ENCODE results near the gene CATSPERD.

CATSPERD gene

DNA sequence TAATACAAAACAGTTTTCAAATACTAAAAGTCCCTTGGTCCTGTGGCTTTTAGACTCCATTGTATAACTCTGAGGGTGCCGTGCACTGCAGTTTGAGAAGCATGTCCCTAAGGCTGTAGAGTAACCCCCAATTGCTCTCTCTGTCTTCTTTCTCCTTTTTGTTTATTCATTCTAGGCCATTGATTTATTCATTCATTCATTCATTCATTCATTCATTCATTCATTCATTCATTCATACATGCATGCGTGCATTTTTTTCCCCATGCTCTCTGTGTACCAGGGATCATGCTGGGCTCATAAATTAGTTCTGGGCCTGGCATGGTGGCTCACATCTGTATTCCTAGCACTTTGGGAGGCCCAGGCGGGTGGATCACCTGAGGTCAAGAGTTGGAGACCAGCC is 44.8 kb downstream of the CATSPERD start:
- TF ChIP-seq, protein P1, sequence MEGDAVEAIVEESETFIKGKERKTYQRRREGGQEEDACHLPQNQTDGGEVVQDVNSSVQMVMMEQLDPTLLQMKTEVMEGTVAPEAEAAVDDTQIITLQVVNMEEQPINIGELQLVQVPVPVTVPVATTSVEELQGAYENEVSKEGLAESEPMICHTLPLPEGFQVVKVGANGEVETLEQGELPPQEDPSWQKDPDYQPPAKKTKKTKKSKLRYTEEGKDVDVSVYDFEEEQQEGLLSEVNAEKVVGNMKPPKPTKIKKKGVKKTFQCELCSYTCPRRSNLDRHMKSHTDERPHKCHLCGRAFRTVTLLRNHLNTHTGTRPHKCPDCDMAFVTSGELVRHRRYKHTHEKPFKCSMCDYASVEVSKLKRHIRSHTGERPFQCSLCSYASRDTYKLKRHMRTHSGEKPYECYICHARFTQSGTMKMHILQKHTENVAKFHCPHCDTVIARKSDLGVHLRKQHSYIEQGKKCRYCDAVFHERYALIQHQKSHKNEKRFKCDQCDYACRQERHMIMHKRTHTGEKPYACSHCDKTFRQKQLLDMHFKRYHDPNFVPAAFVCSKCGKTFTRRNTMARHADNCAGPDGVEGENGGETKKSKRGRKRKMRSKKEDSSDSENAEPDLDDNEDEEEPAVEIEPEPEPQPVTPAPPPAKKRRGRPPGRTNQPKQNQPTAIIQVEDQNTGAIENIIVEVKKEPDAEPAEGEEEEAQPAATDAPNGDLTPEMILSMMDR (IDR thresholded peaks at IDR 0.05; ENCODE audit: unreplicated experiment in 3 of 3) = no peak
- H3K36me3 Mint-ChIP-seq (ENCODE audit: low read depth) = no peaks in the 10 kb centered on the region
- H3K27me3 Mint-ChIP-seq (ENCODE audit: low read depth) = peaks cover 12% of the 10 kb centered on the region
- no peak overlapping the region for H3K27ac Mint-ChIP-seq
- H3K4me3 Mint-ChIP-seq = no peak overlapping the region
- no peaks in the 10 kb centered on the region for H3K4me1 Mint-ChIP-seq
- no peaks in the 10 kb centered on the region for H3K9me3 Mint-ChIP-seq

DNA sequence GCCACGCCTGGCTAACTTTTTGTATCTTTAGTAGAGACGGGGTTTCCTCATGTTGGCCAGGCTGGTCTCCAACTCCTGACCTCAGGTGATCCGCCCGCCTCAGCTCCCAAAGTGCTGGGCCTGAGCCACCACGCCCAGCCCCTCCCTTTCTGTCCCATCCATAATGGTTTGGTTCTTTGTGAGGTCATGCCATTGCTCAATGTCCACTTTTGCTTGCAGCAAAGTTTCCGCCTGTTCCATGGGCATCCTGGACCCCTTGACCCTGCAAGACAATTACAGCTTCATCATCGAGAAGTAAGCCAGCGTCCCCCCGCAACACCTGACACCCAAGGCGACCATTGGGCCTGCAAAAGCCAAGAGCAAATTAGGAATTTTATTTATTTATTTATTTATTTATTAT is 47.5 kb downstream of the CATSPERD start:
- no peak overlapping the region for H3K4me3 Mint-ChIP-seq
- H3K9me3 Mint-ChIP-seq = no peaks in the 10 kb centered on the region
- no peak overlapping the region for H3K27ac Mint-ChIP-seq
- H3K4me1 Mint-ChIP-seq = no peaks in the 10 kb centered on the region
- H3K27me3 Mint-ChIP-seq (ENCODE audit: low read depth) = peaks cover 6% of the 10 kb centered on the region
- TF ChIP-seq, protein P1 (IDR thresholded peaks at IDR 0.05; ENCODE audit: unreplicated experiment in 3 of 3) = no peak
- H3K36me3 Mint-ChIP-seq (ENCODE audit: low read depth) = no peaks in the 10 kb centered on the region

DNA sequence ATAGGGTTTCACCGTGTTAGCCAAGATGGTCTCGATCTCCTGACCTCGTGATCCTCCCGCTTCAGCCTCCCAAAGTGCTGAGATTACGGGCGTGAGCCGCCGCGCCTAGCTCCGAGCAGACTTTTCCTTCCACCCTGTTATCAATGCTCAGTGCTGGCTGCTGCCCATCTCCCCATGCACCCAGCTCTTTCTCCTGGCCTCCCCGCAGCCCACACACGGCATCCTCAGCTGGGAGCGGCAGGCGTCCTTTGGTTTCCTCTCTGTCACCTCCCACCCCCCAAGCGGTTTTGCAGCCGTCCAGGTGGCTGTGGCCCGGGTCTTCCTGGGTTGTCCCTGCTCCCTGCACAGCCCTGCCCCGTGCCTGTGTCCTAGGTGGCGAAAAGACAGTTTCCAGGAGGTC is 52.0 kb downstream of the CATSPERD start:
- H3K4me1 Mint-ChIP-seq = no peaks in the 10 kb centered on the region

DNA sequence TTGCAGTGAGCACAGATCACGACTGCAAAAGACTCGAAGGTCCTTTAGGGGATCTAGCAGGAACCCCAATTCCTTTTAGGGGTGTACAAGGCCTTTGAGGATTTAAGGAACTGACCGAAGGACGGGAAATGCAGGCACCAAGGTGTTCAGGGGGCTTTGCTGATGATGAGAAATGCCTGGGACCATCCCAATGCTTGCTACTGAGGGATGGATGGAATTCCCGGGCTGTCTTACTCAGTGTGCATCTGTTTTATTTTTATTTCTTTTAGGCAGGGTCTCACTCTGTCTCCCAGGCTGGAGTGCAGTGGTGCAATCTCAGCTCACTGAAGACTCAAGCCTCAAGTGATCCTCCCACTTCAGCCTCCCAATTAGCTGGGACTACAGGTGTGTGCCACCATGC is 52.8 kb downstream of the CATSPERD start:
- H3K27me3 Mint-ChIP-seq (ENCODE audit: low read depth) = peaks cover 6% of the 10 kb centered on the region
- H3K27ac Mint-ChIP-seq = no peak overlapping the region
- no peaks in the 10 kb centered on the region for H3K36me3 Mint-ChIP-seq (ENCODE audit: low read depth)
- H3K4me3 Mint-ChIP-seq = no peak overlapping the region
- TF ChIP-seq, protein P1 (IDR thresholded peaks at IDR 0.05; ENCODE audit: unreplicated experiment in 3 of 3) = no peak
- H3K4me1 Mint-ChIP-seq = no peaks in the 10 kb centered on the region
- H3K9me3 Mint-ChIP-seq = no peaks in the 10 kb centered on the region

More for the DNA sequence above, 52.0 kb downstream of the CATSPERD start:
- no peaks in the 10 kb centered on the region for H3K36me3 Mint-ChIP-seq (ENCODE audit: low read depth)
- H3K9me3 Mint-ChIP-seq = no peaks in the 10 kb centered on the region
- H3K4me3 Mint-ChIP-seq = no peak overlapping the region
- H3K27ac Mint-ChIP-seq = no peak overlapping the region
- TF ChIP-seq, protein P1 (IDR thresholded peaks at IDR 0.05; ENCODE audit: unreplicated experiment in 3 of 3) = no peak
- H3K27me3 Mint-ChIP-seq (ENCODE audit: low read depth) = peaks cover 6% of the 10 kb centered on the region

DNA sequence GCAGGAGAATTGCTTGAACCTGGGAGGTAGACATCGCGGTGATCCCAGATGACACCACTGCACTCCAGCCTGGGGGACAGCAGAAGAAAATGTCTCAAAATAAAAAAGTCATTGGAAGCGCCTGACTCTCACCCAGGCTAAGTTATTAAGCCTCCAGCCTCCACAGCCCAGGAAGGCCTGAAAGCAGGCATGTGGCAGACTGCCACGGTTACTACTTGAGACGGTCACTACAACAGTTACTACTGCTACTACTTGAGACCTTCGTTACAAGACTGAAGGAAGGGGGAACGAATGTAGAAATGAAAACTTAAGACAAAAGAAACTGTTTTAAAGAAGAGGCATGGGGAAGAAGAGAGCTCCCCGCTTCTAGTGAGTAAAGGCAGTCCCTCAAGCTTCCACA is 54.5 kb downstream of the CATSPERD start:
- H3K27ac Mint-ChIP-seq = no peak overlapping the region
- no peaks in the 10 kb centered on the region for H3K9me3 Mint-ChIP-seq
- peaks cover 3% of the 10 kb centered on the region for H3K27me3 Mint-ChIP-seq (ENCODE audit: low read depth)
- H3K4me3 Mint-ChIP-seq = no peak overlapping the region
- no peaks in the 10 kb centered on the region for H3K36me3 Mint-ChIP-seq (ENCODE audit: low read depth)
- TF ChIP-seq, protein P1 (IDR thresholded peaks at IDR 0.05; ENCODE audit: unreplicated experiment in 3 of 3) = no peak
- H3K4me1 Mint-ChIP-seq = no peaks in the 10 kb centered on the region

DNA sequence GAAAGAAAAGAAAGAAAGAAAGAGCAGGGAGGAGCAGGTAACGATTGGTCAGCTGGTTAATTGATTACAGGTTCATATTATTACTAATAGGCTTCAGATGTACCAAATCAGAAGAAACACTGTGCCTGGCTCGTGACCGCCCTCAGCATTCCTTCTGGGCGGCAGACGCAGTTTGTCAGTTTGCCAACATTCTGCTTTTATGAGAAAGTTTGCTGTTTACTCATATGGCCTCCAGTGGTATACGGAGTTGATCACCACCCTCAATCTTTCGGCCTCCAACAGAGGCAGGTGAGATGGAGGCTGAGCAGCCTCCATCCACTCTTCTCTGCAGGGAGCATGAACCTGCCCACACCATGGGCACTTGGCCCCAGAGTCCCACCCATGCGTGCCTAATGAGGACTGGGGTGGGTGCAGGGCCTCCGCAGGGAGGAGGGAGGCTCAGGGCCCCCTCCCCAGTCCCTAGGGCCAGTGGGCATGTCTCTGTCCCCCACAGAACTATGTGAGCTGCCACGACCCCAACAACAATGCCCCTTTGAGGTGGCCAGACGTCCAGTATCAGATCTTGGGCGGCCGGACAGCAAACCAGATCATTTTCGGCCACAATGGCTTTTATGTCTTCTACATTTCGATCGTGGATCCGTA is 55.4 kb downstream of the CATSPERD start:
- H3K27me3 Mint-ChIP-seq (ENCODE audit: low read depth) = peaks cover 3% of the 10 kb centered on the region
- no peaks in the 10 kb centered on the region for H3K9me3 Mint-ChIP-seq
- H3K4me3 Mint-ChIP-seq = no peak overlapping the region
- H3K36me3 Mint-ChIP-seq (ENCODE audit: low read depth) = no peaks in the 10 kb centered on the region
- no peaks in the 10 kb centered on the region for H3K4me1 Mint-ChIP-seq
- no peak overlapping the region for H3K27ac Mint-ChIP-seq
- TF ChIP-seq, protein P1 (IDR thresholded peaks at IDR 0.05; ENCODE audit: unreplicated experiment in 3 of 3) = no peak

Measured in nephron (organoid).